ENCODE data around the gene ENTHD1.

Gene ENTHD1

GRCh38 chr22:39845529-39845928 lies 48.0 kb downstream of the ENTHD1 start:
- DNase-seq (ENCODE audit: low read depth) = no peak

- DNase-seq (ENCODE audit: low read depth) = no peak
Observed at GRCh38 chr22:39839917-39840510, 53.5 kb downstream of the ENTHD1 start.

- DNase-seq (ENCODE audit: low read depth) = no peak
Observed at GRCh38 chr22:39839204-39839603, 54.4 kb downstream of the ENTHD1 start.

- DNase-seq (ENCODE audit: low read depth) = no peak
Observed at GRCh38 chr22:39833610-39834009, 60.0 kb downstream of the ENTHD1 start.

GRCh38 chr22:39833093-39833492 lies 60.5 kb downstream of the ENTHD1 start:
- no peak for DNase-seq (ENCODE audit: low read depth)

GRCh38 chr22:39832627-39833074 lies 60.9 kb downstream of the ENTHD1 start:
- DNase-seq (ENCODE audit: low read depth) = peak; percentile 36

GRCh38 chr22:39825661-39826102 lies 67.9 kb downstream of the ENTHD1 start:
- DNase-seq (ENCODE audit: low read depth) = no peak

GRCh38 chr22:39821008-39821407 lies 72.6 kb downstream of the ENTHD1 start:
- DNase-seq (ENCODE audit: low read depth) = no peak

- DNase-seq (ENCODE audit: low read depth) = no peak
Observed at GRCh38 chr22:39820256-39820655, 73.3 kb downstream of the ENTHD1 start.

- DNase-seq (ENCODE audit: low read depth) = no peak
Observed at GRCh38 chr22:39819429-39819828, 74.1 kb downstream of the ENTHD1 start.

- DNase-seq (ENCODE audit: low read depth) = no peak
Observed at GRCh38 chr22:39818094-39818493, 75.5 kb downstream of the ENTHD1 start.

GRCh38 chr22:39815932-39816331 lies 77.6 kb downstream of the ENTHD1 start:
- no peak for DNase-seq (ENCODE audit: low read depth)

GRCh38 chr22:39814899-39815298 lies 78.7 kb downstream of the ENTHD1 start:
- no peak for DNase-seq (ENCODE audit: low read depth)

GRCh38 chr22:39809772-39810557 lies 83.6 kb downstream of the ENTHD1 start:
- DNase-seq (ENCODE audit: low read depth) = no peak

- DNase-seq (ENCODE audit: low read depth) = no peak
Observed at GRCh38 chr22:39808081-39808480, 85.5 kb downstream of the ENTHD1 start.

GRCh38 chr22:39806109-39806508 lies 87.5 kb downstream of the ENTHD1 start:
- DNase-seq (ENCODE audit: low read depth) = no peak

- DNase-seq (ENCODE audit: low read depth) = no peak
Observed at GRCh38 chr22:39805117-39805516, 88.4 kb downstream of the ENTHD1 start.

- DNase-seq (ENCODE audit: low read depth) = peak; percentile 14
Observed at GRCh38 chr22:39802682-39803081, 90.9 kb downstream of the ENTHD1 start.

GRCh38 chr22:39800790-39801520 lies 92.6 kb downstream of the ENTHD1 start:
- peak; percentile 49 for DNase-seq (ENCODE audit: low read depth)

- DNase-seq (ENCODE audit: low read depth) = no peak
Observed at GRCh38 chr22:39797528-39798147, 95.9 kb downstream of the ENTHD1 start.

- no peak for DNase-seq (ENCODE audit: low read depth)
Observed at GRCh38 chr22:39789788-39790187, 103.8 kb downstream of the ENTHD1 start.

- no peak for DNase-seq (ENCODE audit: low read depth)
Observed at GRCh38 chr22:39785232-39785631, 108.3 kb downstream of the ENTHD1 start.
